Subcutaneous abdominal adipose tissue (tissue), 5 donors: ENCODE data around the gene DNAJC22.
A peak's percentile ranks its signal among the peaks of the same experiment; 100 is the strongest.
"Not testable (repeated sequence)": the region's sequence is repeated elsewhere in the genome, so short reads cannot be mapped to it uniquely, and the experiment has no call there.

ENCODE experiments used
- H3K27ac ChIP-seq: one replicate; pipeline ENCODE4 v1.7.0; 2013; ENCODE audit warnings: low read depth, mild to moderate bottlenecking, inconsistent platforms, low read length, moderate library complexity
- H3K27me3 ChIP-seq, 5 donors: one replicate each; pipeline ENCODE4 v1.7.0; 2013; ENCODE audit warnings: low read length in 5 of 5, inconsistent platforms in 1 of 5; ENCODE audit not compliant: control insufficient read depth in 5 of 5, insufficient read depth in 4 of 5
- H3K36me3 ChIP-seq, 5 donors: one replicate each; pipeline ENCODE4 v1.7.0; 2013; ENCODE audit warnings: low read length in 5 of 5; ENCODE audit not compliant: control insufficient read depth in 5 of 5, insufficient read depth in 5 of 5
- H3K4me1 ChIP-seq, 5 donors: one replicate each; pipeline ENCODE4 v1.7.0; 2013; ENCODE audit warnings: low read length in 5 of 5, mild to moderate bottlenecking in 3 of 5, moderate library complexity in 1 of 5; ENCODE audit not compliant: control insufficient read depth in 5 of 5, insufficient read depth in 5 of 5
- H3K4me3 ChIP-seq, 5 donors: one replicate each; pipeline ENCODE4 v1.7.0; 2013; ENCODE audit warnings: low read length in 5 of 5, low read depth in 1 of 5
- H3K9ac ChIP-seq, 5 donors: one replicate each; pipeline ENCODE4 v1.7.0; 2013; ENCODE audit warnings: low read length in 5 of 5, mild to moderate bottlenecking in 4 of 5, moderate library complexity in 3 of 5
- H3K9me3 ChIP-seq, 5 donors: one replicate each; pipeline ENCODE4 v1.7.0; 2013; ENCODE audit warnings: low read length in 5 of 5; ENCODE audit not compliant: control insufficient read depth in 5 of 5
- donor health status: healthy.
- donor health status: healthy.
- donor health status: healthy.
- donor health status: healthy.
- donor health status: healthy.

The DNAJC22 gene

DNA sequence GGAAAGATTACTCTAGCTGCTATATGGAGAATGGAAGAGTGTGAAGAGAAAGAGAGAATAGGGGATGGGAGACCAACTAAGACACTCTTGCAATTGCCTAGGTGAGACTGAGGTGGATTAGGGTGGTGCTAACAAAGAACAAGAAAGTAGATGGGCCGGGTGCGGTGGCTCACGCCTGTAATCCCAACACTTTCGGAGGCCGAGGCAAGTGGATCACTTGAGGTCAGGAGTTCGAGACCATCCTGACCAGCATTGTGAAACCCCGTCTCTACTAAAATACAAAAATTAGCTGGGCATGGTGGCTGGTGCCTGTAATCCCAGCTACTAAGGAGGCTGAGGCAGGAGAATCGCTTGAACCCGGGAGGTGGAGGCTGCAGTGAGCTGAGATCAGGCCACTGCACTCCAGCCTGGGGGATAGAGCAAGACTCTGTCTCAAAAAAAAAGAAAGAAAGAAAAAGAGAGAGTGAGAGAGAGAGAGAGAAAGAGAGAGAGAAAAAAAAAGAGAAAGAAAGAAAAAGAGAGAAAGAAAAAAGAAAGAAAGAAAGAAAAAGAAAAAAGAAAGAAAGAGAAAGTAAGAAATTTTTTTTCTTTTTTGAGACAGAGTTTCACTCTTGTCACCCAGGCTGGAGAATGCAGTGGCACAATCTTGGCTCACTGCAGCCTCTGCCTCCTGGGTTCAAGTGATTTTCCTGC lies 26.1 kb upstream of the DNAJC22 start:
- not testable (repeated sequence) for H3K9ac ChIP-seq, H3K27me3 ChIP-seq, H3K27ac ChIP-seq, H3K9me3 ChIP-seq, H3K36me3 ChIP-seq, H3K4me3 ChIP-seq
- H3K4me1 ChIP-seq, result peaks cover 0 to 19% (median 15%) of the 10 kb centered on the region in 5 donors

DNA sequence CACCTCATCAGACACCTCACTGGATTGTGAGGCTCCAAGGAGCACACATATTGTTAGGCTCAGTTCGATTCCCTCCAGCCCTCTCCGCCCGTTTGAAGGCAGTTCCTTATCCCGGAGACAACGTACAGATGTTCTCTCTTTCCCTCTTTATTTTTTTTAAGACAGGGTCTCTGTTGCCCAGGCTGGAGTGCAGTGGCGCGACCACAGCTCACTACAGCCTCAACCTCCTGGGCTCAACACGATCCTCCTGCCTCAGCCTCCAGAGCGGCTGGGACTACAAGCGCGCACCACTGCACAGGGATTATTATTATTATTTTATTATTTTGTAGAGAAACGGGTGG lies 24.4 kb upstream of the DNAJC22 start:
- peak overlapping the region; percentile 63 to 82 (median 77) for H3K4me3 ChIP-seq
- H3K9me3 ChIP-seq, result no peaks in the 10 kb centered on the region
- no peak overlapping the region for H3K27ac ChIP-seq
- H3K4me1 ChIP-seq, result peaks cover 0 to 19% (median 15%) of the 10 kb centered on the region in 5 donors
- no peaks in the 10 kb centered on the region for H3K36me3 ChIP-seq
- H3K27me3 ChIP-seq, result no peaks in the 10 kb centered on the region
- peak overlapping the region in 4 of 5 donors; percentile 55 to 86 (median 78) for H3K9ac ChIP-seq

DNA sequence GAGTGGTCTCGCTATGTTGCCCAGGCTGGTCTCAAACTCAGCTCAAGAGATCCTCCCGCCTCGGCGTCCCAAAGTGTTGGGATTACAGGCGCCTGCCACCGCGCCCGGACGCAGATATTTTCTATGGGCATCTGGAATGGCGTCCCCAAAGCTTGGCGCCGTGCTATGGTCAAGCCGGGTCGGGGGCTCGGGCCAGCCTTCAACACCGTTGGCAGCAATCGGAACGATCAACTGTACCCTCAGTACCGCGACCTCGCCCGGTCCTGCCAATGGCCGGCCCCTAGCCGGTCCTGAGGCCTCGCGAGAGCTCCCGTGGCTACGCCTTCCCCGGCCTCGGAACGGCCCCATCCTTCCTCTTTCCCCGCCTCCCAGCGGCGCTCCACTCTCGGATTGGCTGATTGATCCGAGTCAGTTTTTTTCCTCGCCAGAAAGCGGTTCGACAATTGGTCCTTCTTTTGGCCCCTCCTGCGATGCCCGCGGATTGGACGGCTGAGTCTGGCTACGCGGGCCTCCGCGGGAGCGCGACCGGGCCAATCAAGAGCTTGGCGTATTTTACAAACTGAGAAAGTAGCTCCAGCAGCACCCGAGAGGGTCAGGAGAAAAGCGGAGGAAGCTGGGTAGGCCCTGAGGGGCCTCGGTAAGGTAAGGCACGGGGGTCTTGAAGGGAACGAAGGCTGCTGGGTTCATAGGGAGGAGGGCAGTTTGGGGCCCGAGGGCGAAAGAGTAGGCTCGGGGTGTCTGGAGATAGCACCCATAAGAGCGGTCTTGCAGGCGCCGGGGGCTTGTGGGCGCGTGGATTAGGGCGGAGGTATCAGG lies 23.8 kb upstream of the DNAJC22 start, which contains the start of gene TROAP:
TSS of gene TROAP (plus strand) at position 548 of the 816 bp plus-strand sequence. CDS start 354 bp downstream, outside the sequence.
- Histone ChIP-seq H3K27me3 (no peaks in the 10 kb centered on the region), H3K4me1 (peaks cover 0 to 19% (median 15%) of the 10 kb centered on the region in 5 donors), H3K4me3 (peak within 1 kb of the TSS; percentile 75 to 82 (median 79)), H3K9me3 (no peaks in the 10 kb centered on the region), H3K27ac (no peak within 1 kb of the TSS), H3K9ac (peak within 1 kb of the TSS in 4 of 5 donors; percentile 55 to 86 (median 78)), H3K36me3 (no peaks in the 10 kb centered on the region)

DNA sequence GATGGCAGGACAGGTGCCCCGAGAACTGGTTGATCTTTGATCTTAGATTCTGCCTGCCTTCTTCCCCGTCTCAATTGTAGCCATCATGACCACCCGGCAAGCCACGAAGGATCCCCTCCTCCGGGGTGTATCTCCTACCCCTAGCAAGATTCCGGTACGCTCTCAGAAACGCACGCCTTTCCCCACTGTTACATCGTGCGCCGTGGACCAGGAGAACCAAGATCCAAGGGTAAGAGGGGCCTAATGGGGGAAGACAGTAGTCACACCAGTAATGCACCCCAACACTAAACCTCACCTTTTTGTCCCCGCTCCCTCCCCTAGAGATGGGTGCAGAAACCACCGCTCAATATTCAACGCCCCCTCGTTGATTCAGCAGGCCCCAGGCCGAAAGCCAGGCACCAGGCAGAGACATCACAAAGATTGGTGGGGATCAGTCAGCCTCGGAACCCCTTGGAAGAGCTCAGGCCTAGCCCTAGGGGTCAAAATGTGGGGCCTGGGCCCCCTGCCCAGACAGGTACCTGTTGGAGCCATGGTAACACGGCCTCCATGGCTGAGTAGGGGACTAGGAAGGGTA lies 23.1 kb upstream of the DNAJC22 start:
- H3K36me3 ChIP-seq, result no peaks in the 10 kb centered on the region
- H3K9ac ChIP-seq, result peak overlapping the region in 4 of 5 donors; percentile 31 to 74 (median 49)
- peaks cover 0 to 19% (median 15%) of the 10 kb centered on the region in 5 donors for H3K4me1 ChIP-seq
- H3K27ac ChIP-seq, result no peak overlapping the region
- H3K27me3 ChIP-seq, result no peaks in the 10 kb centered on the region
- H3K9me3 ChIP-seq, result no peaks in the 10 kb centered on the region
- H3K4me3 ChIP-seq, result peak overlapping the region; percentile 65 to 82 (median 77)

DNA sequence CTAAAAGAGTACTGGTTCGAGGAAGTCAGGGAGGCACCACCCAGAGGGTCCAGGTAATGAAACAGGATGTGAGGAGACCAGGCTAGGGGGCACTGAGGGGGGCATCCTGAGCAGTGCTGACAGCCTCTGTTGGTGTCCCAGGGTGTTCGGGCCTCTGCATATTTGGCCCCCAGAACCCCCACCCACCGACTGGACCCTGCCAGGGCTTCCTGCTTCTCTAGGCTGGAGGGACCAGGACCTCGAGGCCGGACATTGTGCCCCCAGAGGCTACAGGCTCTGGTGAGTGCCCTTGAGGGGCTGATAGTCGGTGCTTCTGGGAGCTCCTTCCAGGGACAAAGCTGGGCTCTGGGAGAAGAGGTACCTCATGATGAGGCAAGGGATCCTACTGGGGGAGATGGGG lies 21.1 kb upstream of the DNAJC22 start:
- Histone ChIP-seq H3K4me3 (no peak overlapping the region), H3K9ac (no peak overlapping the region), H3K27ac (no peak overlapping the region), H3K9me3 (no peaks in the 10 kb centered on the region), H3K36me3 (no peaks in the 10 kb centered on the region), H3K4me1 (peaks cover 0 to 19% (median 15%) of the 10 kb centered on the region in 5 donors), H3K27me3 (peaks cover 0 to 10% (median 0%) of the 10 kb centered on the region in 5 donors)

DNA sequence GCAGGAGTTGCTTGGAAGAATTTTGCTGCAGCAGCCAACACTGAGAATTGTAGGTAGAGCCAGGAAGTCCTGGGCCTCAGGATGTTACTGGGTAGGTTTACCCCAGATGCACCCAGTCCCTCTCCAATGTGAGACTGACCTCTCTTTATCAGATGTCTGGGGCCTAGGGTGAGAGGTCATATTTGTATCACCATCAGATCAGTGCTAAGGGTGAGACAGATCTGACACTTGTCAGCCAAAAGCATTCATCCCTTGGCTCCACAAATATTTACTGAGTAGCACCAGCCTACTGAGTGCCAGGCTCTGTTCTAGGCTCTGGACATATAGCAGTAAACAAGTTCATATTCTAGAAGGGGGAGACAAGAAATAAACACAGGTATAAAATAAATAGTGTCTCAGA lies 19.3 kb upstream of the DNAJC22 start:
- Histone ChIP-seq H3K4me3 (no peak overlapping the region), H3K36me3 (no peaks in the 10 kb centered on the region), H3K9me3 (no peaks in the 10 kb centered on the region), H3K27ac (no peak overlapping the region), H3K4me1 (peaks cover 0 to 22% (median 16%) of the 10 kb centered on the region in 5 donors), H3K9ac (no peak overlapping the region), H3K27me3 (peaks cover under 1 to 22% (median 5%) of the 10 kb centered on the region in 5 donors)

DNA sequence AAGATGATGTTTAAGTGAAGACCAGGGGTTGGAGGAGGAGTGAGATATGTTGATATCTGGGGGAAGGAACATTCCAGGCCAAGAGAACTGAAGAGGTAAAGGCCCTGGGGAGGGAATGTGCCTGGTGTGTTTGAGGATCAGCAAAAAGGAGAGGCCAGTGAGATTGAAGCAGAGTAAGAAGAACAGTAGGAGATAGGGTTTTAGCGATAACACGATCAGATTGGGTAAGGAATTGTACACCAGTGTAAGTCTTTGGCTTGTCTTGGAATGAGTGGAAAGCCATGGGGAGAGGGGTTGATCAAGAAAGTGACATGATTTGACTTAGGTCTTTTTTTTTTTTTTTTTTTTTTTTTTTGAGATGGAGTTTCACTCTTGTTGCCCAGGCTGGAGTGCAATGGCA lies 18.8 kb upstream of the DNAJC22 start:
- Histone ChIP-seq H3K9me3 (no peaks in the 10 kb centered on the region), H3K36me3 (no peaks in the 10 kb centered on the region), H3K27ac (no peak overlapping the region), H3K4me3 (no peak overlapping the region), H3K4me1 (peaks cover 0 to 21% (median 15%) of the 10 kb centered on the region in 5 donors), H3K9ac (no peak overlapping the region), H3K27me3 (peaks cover 4 to 26% (median 9%) of the 10 kb centered on the region in 5 donors)

DNA sequence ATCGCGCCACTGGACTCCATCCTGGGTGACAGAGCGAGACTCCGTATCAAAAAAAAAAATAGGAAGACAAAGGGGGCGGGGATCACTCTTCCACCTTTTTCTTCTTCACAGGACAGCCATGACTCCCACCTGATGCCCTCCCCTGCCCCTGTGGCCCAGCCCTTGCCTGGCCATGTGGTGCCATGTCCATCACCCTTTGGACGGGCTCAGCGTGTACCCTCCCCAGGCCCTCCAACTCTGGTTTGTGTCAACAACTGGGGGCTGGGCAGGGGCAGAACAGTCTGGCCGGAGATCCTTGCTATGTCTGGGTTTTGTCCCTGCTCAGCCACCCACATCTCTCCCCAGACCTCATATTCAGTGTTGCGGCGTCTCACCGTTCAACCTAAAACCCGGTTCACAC lies 17.9 kb upstream of the DNAJC22 start:
- H3K27ac ChIP-seq, result no peak overlapping the region
- no peak overlapping the region for H3K4me3 ChIP-seq
- peaks cover 4 to 29% (median 14%) of the 10 kb centered on the region in 5 donors for H3K27me3 ChIP-seq
- no peaks in the 10 kb centered on the region for H3K9me3 ChIP-seq
- H3K9ac ChIP-seq, result no peak overlapping the region
- no peaks in the 10 kb centered on the region for H3K36me3 ChIP-seq
- H3K4me1 ChIP-seq, result peaks cover 0 to 18% (median 11%) of the 10 kb centered on the region in 5 donors

DNA sequence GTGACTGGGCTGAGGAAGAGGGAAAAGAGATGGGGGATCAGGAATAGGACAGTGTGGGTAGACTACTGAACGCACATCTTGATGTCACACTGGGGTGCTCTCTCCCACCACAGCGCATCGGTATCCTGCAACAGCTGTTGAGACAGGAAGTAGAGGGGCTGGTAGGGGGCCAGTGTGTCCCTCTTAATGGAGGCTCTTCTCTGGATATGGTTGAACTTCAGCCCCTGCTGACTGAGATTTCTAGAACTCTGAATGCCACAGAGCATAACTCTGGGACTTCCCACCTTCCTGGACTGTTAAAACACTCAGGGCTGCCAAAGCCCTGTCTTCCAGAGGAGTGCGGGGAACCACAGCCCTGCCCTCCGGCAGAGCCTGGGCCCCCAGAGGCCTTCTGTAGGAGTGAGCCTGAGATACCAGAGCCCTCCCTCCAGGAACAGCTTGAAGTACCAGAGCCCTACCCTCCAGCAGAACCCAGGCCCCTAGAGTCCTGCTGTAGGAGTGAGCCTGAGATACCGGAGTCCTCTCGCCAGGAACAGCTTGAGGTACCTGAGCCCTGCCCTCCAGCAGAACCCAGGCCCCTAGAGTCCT lies 16.6 kb upstream of the DNAJC22 start:
- no peaks in the 10 kb centered on the region for H3K36me3 ChIP-seq
- peaks cover 15 to 40% (median 24%) of the 10 kb centered on the region in 5 donors for H3K27me3 ChIP-seq
- H3K27ac ChIP-seq, result no peak overlapping the region
- peaks cover 0 to 18% (median 11%) of the 10 kb centered on the region in 5 donors for H3K4me1 ChIP-seq
- H3K9ac ChIP-seq, result no peak overlapping the region
- no peaks in the 10 kb centered on the region for H3K9me3 ChIP-seq
- H3K4me3 ChIP-seq, result no peak overlapping the region
